NCI-H524 treated with DMSO at 0.1 percent for 48 hours (cell line): ENCODE results near the gene TMEM184C.

ENCODE experiments used
- DNase-seq: peaks from one replicate; lab custom pipeline; 2025; lab: John Stamatoyannopoulos, UW

Gene TMEM184C

GRCh38 chr4:147655639-147656038 is 38.4 kb downstream of the TMEM184C start:
- no peak for DNase-seq

- DNase-seq: no peak
Measured at GRCh38 chr4:147658501-147658900, 41.3 kb downstream of the TMEM184C start.

GRCh38 chr4:147674073-147674472 is 56.9 kb downstream of the TMEM184C start:
- DNase-seq: no peak

- DNase-seq: no peak
Measured at GRCh38 chr4:147674496-147674895, 57.3 kb downstream of the TMEM184C start.

GRCh38 chr4:147678106-147678505 is 60.9 kb downstream of the TMEM184C start:
- DNase-seq: no peak

GRCh38 chr4:147678796-147679549 is 61.8 kb downstream of the TMEM184C start:
- DNase-seq: no peak

GRCh38 chr4:147682755-147683154 is 65.6 kb downstream of the TMEM184C start:
- DNase-seq: no peak

- DNase-seq: no peak
Measured at GRCh38 chr4:147683188-147683591, 66.0 kb downstream of the TMEM184C start.

- no peak for DNase-seq
Measured at GRCh38 chr4:147683717-147684700, 66.8 kb downstream of the TMEM184C start, which contains the start of gene PRMT9. TSS of gene PRMT9 (minus strand) at chr4:147684163. CDS start at chr4:147683987, 176 bp downstream.

- no peak for DNase-seq
Measured at GRCh38 chr4:147689067-147689466, 71.9 kb downstream of the TMEM184C start.

- DNase-seq: no peak
Measured at GRCh38 chr4:147691820-147692219, 74.6 kb downstream of the TMEM184C start.

GRCh38 chr4:147693218-147693617 is 76.0 kb downstream of the TMEM184C start:
- no peak for DNase-seq

- no peak for DNase-seq
Measured at GRCh38 chr4:147696866-147697265, 79.7 kb downstream of the TMEM184C start.

- DNase-seq: no peak
Measured at GRCh38 chr4:147704846-147705245, 87.6 kb downstream of the TMEM184C start.

GRCh38 chr4:147707892-147708672 is 90.9 kb downstream of the TMEM184C start:
- no peak for DNase-seq

GRCh38 chr4:147709999-147710398 is 92.8 kb downstream of the TMEM184C start:
- no peak for DNase-seq

- no peak for DNase-seq
Measured at GRCh38 chr4:147714575-147715401, 97.6 kb downstream of the TMEM184C start.

- no peak for DNase-seq
Measured at GRCh38 chr4:147717878-147718277, 100.7 kb downstream of the TMEM184C start.
